CD8-positive, alpha-beta memory T cell (primary cell): ENCODE measurements around the gene NR5A2. TPM values are rescaled to one million over a fixed set of nuclear protein-coding genes. Genes with fewer than 3 reads are reported as not detected.

ENCODE experiments used
- CTCF ChIA-PET: fragments of 350-600 bp; sonication (Branson Sonifier 250); formaldehyde crosslinking; loops from one replicate; lab custom pipeline; 2021; ENCODE audit warnings: antibody characterized with exemption; lab: Charles Lee
- POLR2A ChIA-PET: fragments of 350-600 bp; sonication (Branson Sonifier 250); formaldehyde crosslinking; loops from one replicate; lab custom pipeline; 2021; ENCODE audit warnings: antibody characterized with exemption; lab: Charles Lee
- DNase-seq, 5 donors: peaks; one replicate each; pipeline versions ENCODE4 v3.0.0 to v3.0.0-alpha.2; 2020 to 2022; ENCODE audit warnings: mixed read lengths in 1 of 5
- H3K27ac ChIP-seq: one replicate; pipeline ENCODE4 v1.7.0; 2013; ENCODE audit warnings: low read depth, mild to moderate bottlenecking, low read length, moderate library complexity
- H3K27me3 ChIP-seq: 2 replicates; pipeline ENCODE4 v1.7.0; 2013; ENCODE audit warnings: low read length, mild to moderate bottlenecking; ENCODE audit not compliant: insufficient read depth, poor library complexity, severe bottlenecking
- H3K36me3 ChIP-seq: 2 replicates; pipeline ENCODE4 v1.7.0; 2013; ENCODE audit warnings: mild to moderate bottlenecking, low read length, moderate library complexity; ENCODE audit not compliant: insufficient read depth
- H3K4me1 ChIP-seq: 2 replicates; pipeline ENCODE4 v1.7.0; 2013; ENCODE audit warnings: mild to moderate bottlenecking, low read length, moderate library complexity; ENCODE audit not compliant: insufficient read depth
- H3K4me3 ChIP-seq: 2 replicates; pipeline ENCODE4 v1.7.0; 2013; ENCODE audit warnings: mild to moderate bottlenecking, low read length
- H3K9me3 ChIP-seq: 2 replicates; pipeline ENCODE4 v1.7.0; 2013; ENCODE audit warnings: mild to moderate bottlenecking, low read length
- H3K27ac Mint-ChIP-seq, 8 donors: one replicate each; pipeline ENCODE4 v1.8.0; 2020 to 2021; ENCODE audit warnings: mixed read lengths in 8 of 8, mild to moderate bottlenecking in 6 of 8, inconsistent platforms in 3 of 8, moderate library complexity in 3 of 8
- H3K27me3 Mint-ChIP-seq, 2 donors: one replicate each; pipeline ENCODE4 v1.8.0; 2020 to 2021; ENCODE audit warnings: mixed read lengths in 2 of 2, mild to moderate bottlenecking in 1 of 2, moderate library complexity in 1 of 2
- H3K36me3 Mint-ChIP-seq, 3 donors: one replicate each; pipeline ENCODE4 v1.8.0; 2020 to 2021; ENCODE audit warnings: mixed read lengths in 3 of 3, inconsistent platforms in 1 of 3, mild to moderate bottlenecking in 1 of 3
- H3K4me1 Mint-ChIP-seq, 3 donors: one replicate each; pipeline ENCODE4 v1.8.0; 2020 to 2021; ENCODE audit warnings: mixed read lengths in 3 of 3, inconsistent platforms in 1 of 3, mild to moderate bottlenecking in 1 of 3
- H3K4me3 Mint-ChIP-seq, 7 donors: one replicate each; pipeline ENCODE4 v1.8.0; 2020 to 2021; ENCODE audit warnings: mixed read lengths in 7 of 7, mild to moderate bottlenecking in 6 of 7, moderate library complexity in 4 of 7, inconsistent platforms in 2 of 7
- H3K9me3 Mint-ChIP-seq, 5 donors: one replicate each; pipeline ENCODE4 v1.8.0; 2020 to 2022; ENCODE audit warnings: mixed read lengths in 5 of 5, mild to moderate bottlenecking in 3 of 5, moderate library complexity in 2 of 5, inconsistent platforms in 1 of 5
- polyA plus RNA-seq: library from polyadenylated mRNA; unstranded; fragments of 300-500 nt; fragmentation: Illumina TruSeq; gene quantifications from one replicate; pipeline ENCODE4 v1.2.3, GENCODE V29; 2021
- total RNA-seq, 2 experiments: library from RNA; stranded (reverse); gene quantifications; one replicate each; pipeline ENCODE4 v1.2.3, GENCODE V29; 2021

The NR5A2 gene
- total and polyA plus RNA-seq, 3 experiments from 2014 or later: not detected

- H3K27me3 ChIP-seq: no peaks in the 10 kb centered on the region
- H3K27ac ChIP-seq: no peak overlapping the region
- no peaks in the 10 kb centered on the region for H3K9me3 ChIP-seq
- ChIA-PET CTCF (interaction anchor here (1.0 kb wide), 1 partner anchor 20 kb away, joined by 4 read pairs; no protein-coding TSS in a partner anchor), POLR2A (no interaction called here)
- H3K4me3 ChIP-seq: no peak overlapping the region
- DNase-seq: no peak
- Mint-ChIP-seq H3K4me3 (no peak overlapping the region), H3K27me3 (peaks cover 0 to 7% of the 10 kb centered on the region in 2 donors), H3K36me3 (no peaks in the 10 kb centered on the region), H3K9me3 (no peaks in the 10 kb centered on the region), H3K27ac (no peak overlapping the region), H3K4me1 (peaks cover 0 to under 1% (median 0%) of the 10 kb centered on the region in 3 donors)
- no peaks in the 10 kb centered on the region for H3K36me3 ChIP-seq
- no peaks in the 10 kb centered on the region for H3K4me1 ChIP-seq
These were observed 141.4 kb downstream of the NR5A2 start for GRCh38 chr1:200168926-200169325.

GRCh38 chr1:200172311-200172710 is 144.8 kb downstream of the NR5A2 start:
- no peaks in the 10 kb centered on the region for H3K36me3 ChIP-seq
- H3K4me3 ChIP-seq: no peak overlapping the region
- Mint-ChIP-seq H3K27me3 (peaks cover 4 to 7% of the 10 kb centered on the region in 2 donors), H3K4me1 (peaks cover 1 to 13% (median 6%) of the 10 kb centered on the region in 3 donors), H3K4me3 (no peak overlapping the region), H3K27ac (no peak overlapping the region), H3K36me3 (no peaks in the 10 kb centered on the region), H3K9me3 (no peaks in the 10 kb centered on the region)
- ChIA-PET POLR2A (no interaction called here), CTCF (no interaction called here)
- H3K27ac ChIP-seq: no peak overlapping the region
- no peak for DNase-seq
- H3K4me1 ChIP-seq: no peaks in the 10 kb centered on the region
- H3K27me3 ChIP-seq: no peaks in the 10 kb centered on the region
- no peaks in the 10 kb centered on the region for H3K9me3 ChIP-seq

- no peak overlapping the region for H3K27ac Mint-ChIP-seq
- ChIA-PET POLR2A (no interaction called here), CTCF (no interaction called here)
- H3K4me1 Mint-ChIP-seq: peaks cover 1 to 13% (median 6%) of the 10 kb centered on the region in 3 donors
- no peak overlapping the region for H3K4me3 Mint-ChIP-seq
- DNase-seq: no peak
- H3K27me3 Mint-ChIP-seq: peaks cover 4 to 10% of the 10 kb centered on the region in 2 donors
- H3K9me3 ChIP-seq: no peaks in the 10 kb centered on the region
- H3K27me3 ChIP-seq: no peaks in the 10 kb centered on the region
- no peaks in the 10 kb centered on the region for H3K36me3 Mint-ChIP-seq
- no peaks in the 10 kb centered on the region for H3K36me3 ChIP-seq
- H3K9me3 Mint-ChIP-seq: no peaks in the 10 kb centered on the region
- H3K4me3 ChIP-seq: no peak overlapping the region
- no peaks in the 10 kb centered on the region for H3K4me1 ChIP-seq
- no peak overlapping the region for H3K27ac ChIP-seq
These were observed 145.6 kb downstream of the NR5A2 start for GRCh38 chr1:200173097-200173618.

- no peaks in the 10 kb centered on the region for H3K9me3 ChIP-seq
- no peaks in the 10 kb centered on the region for H3K9me3 Mint-ChIP-seq
- no peak overlapping the region for H3K4me3 Mint-ChIP-seq
- ChIA-PET CTCF (no interaction called here), POLR2A (no interaction called here)
- H3K36me3 Mint-ChIP-seq: no peaks in the 10 kb centered on the region
- no peaks in the 10 kb centered on the region for H3K4me1 ChIP-seq
- H3K4me1 Mint-ChIP-seq: peaks cover 1 to 13% (median 6%) of the 10 kb centered on the region in 3 donors
- no peak for DNase-seq
- peaks cover 4 to 10% of the 10 kb centered on the region in 2 donors for H3K27me3 Mint-ChIP-seq
- no peak overlapping the region for H3K27ac Mint-ChIP-seq
- H3K4me3 ChIP-seq: no peak overlapping the region
- no peak overlapping the region for H3K27ac ChIP-seq
- no peaks in the 10 kb centered on the region for H3K27me3 ChIP-seq
- no peaks in the 10 kb centered on the region for H3K36me3 ChIP-seq
These were observed 147.2 kb downstream of the NR5A2 start for GRCh38 chr1:200174525-200175295.

DNA sequence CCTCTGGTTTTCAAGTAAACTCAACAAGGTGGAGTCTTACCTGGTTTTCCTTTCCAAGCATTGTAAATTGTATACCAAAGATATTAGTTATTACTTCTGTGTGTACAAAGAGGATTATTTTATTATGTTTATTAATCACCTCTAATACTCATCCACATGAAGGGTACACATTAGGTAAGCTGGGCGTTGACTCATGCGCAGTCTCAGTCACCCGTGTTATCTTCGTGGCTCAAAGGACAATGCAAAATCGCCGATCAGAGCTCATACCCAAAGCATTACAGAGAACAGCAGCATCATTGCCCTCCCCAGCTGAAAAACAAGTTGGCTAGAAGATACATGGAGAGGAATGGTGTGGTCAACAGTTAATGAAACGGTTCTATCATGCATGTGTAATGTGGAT is 148.7 kb downstream of the NR5A2 start:
- no peak for DNase-seq
- Histone ChIP-seq H3K4me1 (no peaks in the 10 kb centered on the region), H3K27ac (no peak overlapping the region), H3K36me3 (no peaks in the 10 kb centered on the region), H3K9me3 (no peaks in the 10 kb centered on the region), H3K27me3 (no peaks in the 10 kb centered on the region), H3K4me3 (no peak overlapping the region)
- H3K27me3 Mint-ChIP-seq: peaks cover 10 to 15% of the 10 kb centered on the region in 2 donors
- no peak overlapping the region for H3K27ac Mint-ChIP-seq
- ChIA-PET CTCF (no interaction called here), POLR2A (no interaction called here)
- peaks cover 1 to 13% (median 6%) of the 10 kb centered on the region in 3 donors for H3K4me1 Mint-ChIP-seq
- H3K36me3 Mint-ChIP-seq: no peaks in the 10 kb centered on the region
- H3K4me3 Mint-ChIP-seq: no peak overlapping the region
- no peaks in the 10 kb centered on the region for H3K9me3 Mint-ChIP-seq

GRCh38 chr1:200176798-200177197 is 149.3 kb downstream of the NR5A2 start:
- H3K9me3 ChIP-seq: no peaks in the 10 kb centered on the region

DNA sequence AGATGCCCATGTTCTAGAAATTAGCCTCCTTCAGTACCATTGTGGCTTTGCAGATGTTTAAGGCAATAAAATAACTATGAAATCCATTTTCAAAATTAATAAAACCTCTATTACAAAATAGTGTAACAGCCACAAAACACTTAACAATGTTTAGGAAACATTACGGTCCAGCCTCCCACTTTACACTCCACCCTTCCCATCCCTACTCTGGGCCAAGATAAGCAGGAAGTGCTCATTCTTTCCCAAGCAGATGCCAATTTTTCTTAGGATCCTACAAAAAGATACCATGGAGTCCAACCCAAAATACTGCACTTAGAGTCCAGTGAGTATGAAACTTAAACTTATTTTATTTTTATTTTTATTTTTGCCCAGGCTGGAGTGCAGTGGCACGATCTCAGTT is 150.8 kb downstream of the NR5A2 start:
- H3K27me3 ChIP-seq: no peaks in the 10 kb centered on the region
- no peak overlapping the region for H3K27ac Mint-ChIP-seq
- H3K36me3 Mint-ChIP-seq: no peaks in the 10 kb centered on the region
- H3K36me3 ChIP-seq: no peaks in the 10 kb centered on the region
- ChIA-PET CTCF (no interaction called here), POLR2A (no interaction called here)
- H3K9me3 ChIP-seq: no peaks in the 10 kb centered on the region
- DNase-seq: no peak
- peaks cover 1 to 13% (median 6%) of the 10 kb centered on the region in 3 donors for H3K4me1 Mint-ChIP-seq
- no peak overlapping the region for H3K4me3 Mint-ChIP-seq
- no peaks in the 10 kb centered on the region for H3K4me1 ChIP-seq
- H3K27me3 Mint-ChIP-seq: peaks cover 17 to 26% of the 10 kb centered on the region in 2 donors
- no peak overlapping the region for H3K4me3 ChIP-seq
- H3K9me3 Mint-ChIP-seq: no peaks in the 10 kb centered on the region
- no peak overlapping the region for H3K27ac ChIP-seq

More at GRCh38 chr1:200176798-200177197, 149.3 kb downstream of the NR5A2 start:
- Mint-ChIP-seq H3K4me3 (no peak overlapping the region), H3K27ac (no peak overlapping the region), H3K9me3 (no peaks in the 10 kb centered on the region), H3K4me1 (peaks cover 1 to 13% (median 6%) of the 10 kb centered on the region in 3 donors), H3K27me3 (peaks cover 11 to 21% of the 10 kb centered on the region in 2 donors), H3K36me3 (no peaks in the 10 kb centered on the region)
- H3K27me3 ChIP-seq: no peaks in the 10 kb centered on the region
- ChIA-PET POLR2A (no interaction called here), CTCF (no interaction called here)
- H3K4me1 ChIP-seq: no peaks in the 10 kb centered on the region
- no peaks in the 10 kb centered on the region for H3K36me3 ChIP-seq
- H3K27ac ChIP-seq: no peak overlapping the region
- no peak for DNase-seq
- no peak overlapping the region for H3K4me3 ChIP-seq

- no peaks in the 10 kb centered on the region for H3K9me3 Mint-ChIP-seq
- Histone ChIP-seq H3K4me3 (no peak overlapping the region), H3K36me3 (no peaks in the 10 kb centered on the region), H3K4me1 (no peaks in the 10 kb centered on the region), H3K9me3 (no peaks in the 10 kb centered on the region), H3K27me3 (no peaks in the 10 kb centered on the region), H3K27ac (no peak overlapping the region)
- peaks cover 1 to 14% (median 5%) of the 10 kb centered on the region in 3 donors for H3K4me1 Mint-ChIP-seq
- POLR2A ChIA-PET: no interaction called here
- DNase-seq: no peak
- H3K27me3 Mint-ChIP-seq: peaks cover 17 to 31% of the 10 kb centered on the region in 2 donors
- no peaks in the 10 kb centered on the region for H3K36me3 Mint-ChIP-seq
- CTCF ChIA-PET: no interaction called here
- no peak overlapping the region for H3K27ac Mint-ChIP-seq
- H3K4me3 Mint-ChIP-seq: no peak overlapping the region
These were observed 151.7 kb downstream of the NR5A2 start for GRCh38 chr1:200179126-200179780.
